NCI-H2107 treated with DMSO at 0.1 percent for 48 hours (cell line): Measurements from ENCODE around the gene ARHGAP9.
A peak's percentile ranks its signal among the peaks of the same experiment; 100 is the strongest.
"Not testable (repeated sequence)": the region's sequence is repeated elsewhere in the genome, so short reads cannot be mapped to it uniquely, and the experiment has no call there.

Experiments
- DNase-seq: peaks from one replicate; lab custom pipeline; 2025; ENCODE audit not compliant: unreplicated experiment; lab: John Stamatoyannopoulos, UW

The ARHGAP9 gene

GRCh38 chr12:57495051-57495701 is 15.5 kb upstream of the ARHGAP9 start:
- DNase-seq, result not testable (repeated sequence)

- no peak for DNase-seq
Measured at GRCh38 chr12:57491393-57492280, 12.0 kb upstream of the ARHGAP9 start.

GRCh38 chr12:57490126-57490525 is 10.5 kb upstream of the ARHGAP9 start:
- no peak for DNase-seq

- no peak for DNase-seq
Measured at GRCh38 chr12:57489157-57489641, 9.5 kb upstream of the ARHGAP9 start.

DNA sequence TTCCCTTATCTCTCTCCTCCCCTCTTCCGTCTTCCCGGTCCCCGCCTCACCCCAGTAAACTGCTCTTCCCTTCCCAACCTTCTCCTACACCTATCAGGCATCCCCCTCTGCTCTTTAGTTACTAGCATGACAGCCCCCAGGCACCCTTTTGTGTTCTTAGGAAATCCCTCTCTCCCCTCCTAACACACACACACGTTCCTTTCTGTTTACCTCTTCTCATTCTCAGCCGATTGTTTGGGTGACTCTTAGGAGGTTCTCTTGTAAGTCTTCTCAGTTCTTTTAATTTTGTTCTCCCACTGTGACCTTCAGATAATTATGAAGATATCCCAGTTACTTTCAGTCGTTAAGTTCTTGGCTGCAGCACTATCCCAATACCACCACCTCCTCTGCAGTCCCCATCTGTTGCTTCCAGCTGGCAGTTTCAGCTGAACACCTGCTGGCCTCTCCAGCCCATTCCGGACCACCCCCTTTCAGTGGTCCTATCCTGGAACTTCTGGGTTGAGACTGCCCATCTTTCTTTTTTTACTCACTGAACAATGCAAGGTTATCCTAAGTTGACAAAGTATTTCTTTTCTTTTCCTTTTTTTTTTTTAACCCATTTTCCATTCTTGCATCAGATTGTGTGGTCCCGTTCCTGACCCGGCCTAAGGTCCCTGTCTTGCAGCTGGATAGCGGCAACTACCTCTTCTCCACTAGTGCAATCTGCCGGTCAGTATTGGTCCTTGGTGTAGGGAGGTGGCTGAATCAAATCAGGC is 8.9 kb upstream of the ARHGAP9 start:
- no peak for DNase-seq

- DNase-seq, result peak; percentile 96
Measured at GRCh38 chr12:57487597-57488401, 8.1 kb upstream of the ARHGAP9 start, which contains the start of gene MARS1. Gene MARS1 (plus strand): TSS chr12:57488068. CDS start chr12:57488091, 23 bp downstream.

DNA sequence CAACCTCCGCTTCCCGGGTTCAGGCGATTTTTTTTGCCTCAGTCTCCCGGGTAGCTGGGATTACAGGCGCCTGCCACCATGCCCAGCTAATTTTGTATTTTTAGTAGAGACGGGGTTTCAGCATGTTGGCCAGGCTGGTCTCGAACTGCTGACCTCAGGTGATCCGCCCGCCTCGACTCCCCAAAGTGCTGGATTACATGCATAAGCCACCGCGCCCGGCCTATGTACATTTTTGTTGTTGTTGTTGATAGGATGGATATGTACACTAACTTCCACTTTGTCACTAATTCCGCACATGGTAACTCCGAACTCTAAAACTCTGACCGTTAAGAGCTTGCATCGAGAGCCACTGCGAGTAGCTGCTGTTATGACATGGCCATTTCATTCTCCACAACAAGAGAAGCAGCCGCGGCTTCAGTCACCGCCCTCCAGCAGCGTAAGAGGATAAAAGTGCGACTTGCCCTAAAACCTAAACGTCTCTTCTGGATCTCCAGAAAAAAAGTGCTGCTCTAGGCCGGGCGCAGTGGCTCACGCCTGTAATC is 7.5 kb upstream of the ARHGAP9 start:
- no peak for DNase-seq

DNA sequence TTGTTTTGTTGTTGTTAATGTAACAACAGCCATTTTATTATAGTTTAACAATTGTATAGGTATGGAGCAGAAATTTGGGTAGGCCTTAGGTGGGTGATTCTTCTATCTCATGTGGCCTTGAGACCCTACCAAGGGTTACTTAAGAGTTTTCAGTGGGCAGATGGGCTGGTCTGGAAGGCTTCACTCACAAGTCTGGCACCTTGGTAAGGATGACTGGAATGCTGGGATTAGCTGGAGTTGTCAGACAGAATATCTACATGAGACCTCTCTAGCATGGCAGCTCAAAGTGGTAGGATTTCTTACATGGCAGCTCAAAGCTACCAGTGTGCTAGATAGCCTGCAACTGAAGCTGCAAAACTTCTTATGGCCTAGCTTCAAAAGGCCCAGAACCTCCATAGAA is 6.0 kb upstream of the ARHGAP9 start:
- DNase-seq, result no peak

- no peak for DNase-seq
Measured at GRCh38 chr12:57483466-57483865, 3.8 kb upstream of the ARHGAP9 start.

GRCh38 chr12:57481671-57482070 is 2.0 kb upstream of the ARHGAP9 start:
- DNase-seq, result no peak

DNA sequence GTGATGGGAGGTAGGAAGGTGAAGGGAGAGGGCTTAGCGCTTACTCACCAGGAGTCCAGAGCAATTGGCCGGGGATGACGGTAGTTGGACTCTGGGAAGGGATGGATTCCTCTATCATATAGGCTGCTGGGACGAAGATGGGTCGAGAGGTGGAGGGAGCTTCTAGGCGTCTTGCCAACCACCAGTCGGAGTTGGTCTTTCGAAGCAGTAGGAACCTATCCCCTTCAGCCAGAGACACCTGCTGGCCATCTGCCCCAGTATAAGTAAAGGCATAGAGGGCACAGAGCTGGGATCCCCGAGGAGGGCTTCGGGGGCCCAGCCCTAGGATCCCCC is 657 bp downstream of the ARHGAP9 start:
- no peak for DNase-seq

GRCh38 chr12:57477710-57478681 is 1.7 kb downstream of the ARHGAP9 start:
- no peak for DNase-seq

DNA sequence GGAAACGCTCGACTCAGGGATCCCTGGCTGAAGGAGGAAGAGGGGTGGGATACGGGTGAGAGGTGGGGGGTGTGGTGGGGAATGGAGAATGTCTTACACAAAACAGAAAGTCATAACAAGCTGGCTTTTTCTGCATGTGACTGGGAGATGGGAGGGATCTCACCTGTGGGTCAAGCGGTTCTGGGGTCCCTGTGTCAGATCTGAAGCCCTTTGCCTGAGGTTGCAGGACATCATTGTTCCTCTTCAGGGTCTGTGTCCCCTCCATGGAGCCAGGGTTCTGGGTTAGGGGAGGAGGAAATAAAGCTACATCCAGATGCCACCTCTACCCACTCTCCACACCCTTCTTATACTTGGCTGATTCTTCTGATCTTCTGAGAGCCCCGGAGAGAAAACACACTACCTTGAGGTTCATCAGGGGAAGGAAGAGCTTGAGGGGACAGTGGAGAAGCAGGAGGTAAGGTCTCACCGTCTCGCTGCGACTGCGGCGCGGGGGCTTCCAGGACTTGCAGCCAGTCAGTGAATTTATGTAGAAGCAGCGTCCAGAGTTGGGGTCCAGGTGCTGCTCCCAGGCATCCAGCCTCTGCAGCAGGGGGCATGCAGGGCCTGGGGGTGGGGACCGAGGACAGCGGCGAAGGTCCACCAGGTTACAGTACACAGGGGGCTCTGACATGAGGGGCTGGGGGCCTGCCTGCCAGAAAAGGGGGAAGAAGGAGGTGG is 2.5 kb downstream of the ARHGAP9 start:
- DNase-seq, result no peak

- DNase-seq, result no peak
Measured at GRCh38 chr12:57476162-57476992, 3.3 kb downstream of the ARHGAP9 start.

DNA sequence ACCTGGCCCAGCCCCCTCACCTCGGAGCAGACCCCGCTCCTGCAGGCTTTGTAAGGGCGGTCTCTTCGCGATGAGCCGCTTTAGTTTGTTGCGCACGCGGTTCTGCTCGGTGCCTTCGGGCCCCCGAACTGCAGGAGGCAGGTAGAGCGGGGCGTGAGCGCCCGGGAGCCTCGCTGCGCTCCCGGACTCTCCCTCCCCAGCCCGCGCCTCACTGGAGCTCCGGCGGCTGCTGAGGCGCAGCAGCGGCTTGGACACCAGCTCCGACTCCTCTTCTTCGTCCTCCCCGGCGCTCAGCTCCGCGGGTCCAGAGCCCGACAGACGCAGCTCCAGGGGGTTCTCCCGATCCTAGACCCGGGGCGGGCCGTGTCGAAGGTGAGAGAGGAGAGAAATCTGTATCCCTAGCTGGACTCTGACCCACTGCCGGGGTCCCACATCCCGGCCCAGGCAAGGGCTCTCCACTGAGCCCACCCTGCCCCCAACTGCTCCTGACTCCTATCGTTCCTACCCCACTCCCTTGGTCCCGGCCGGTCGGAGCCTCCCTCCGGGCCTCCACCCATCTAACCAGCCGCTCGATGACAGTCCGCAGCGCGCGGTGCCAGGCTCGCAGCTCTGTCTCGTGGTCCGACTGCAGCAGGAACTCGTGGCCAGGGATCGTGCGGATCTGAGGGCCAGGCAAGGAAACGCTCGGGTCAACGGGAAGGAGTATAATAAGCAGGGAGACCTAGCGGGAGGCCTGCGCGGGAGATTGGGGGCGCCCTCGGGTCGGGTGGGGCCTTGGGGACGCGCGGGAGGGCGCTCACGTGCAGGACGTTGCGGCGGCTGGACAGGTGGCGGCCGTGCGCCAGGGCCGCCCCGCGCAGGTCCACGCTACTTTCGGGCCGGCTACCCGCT is 4.2 kb downstream of the ARHGAP9 start:
- DNase-seq, result no peak

DNA sequence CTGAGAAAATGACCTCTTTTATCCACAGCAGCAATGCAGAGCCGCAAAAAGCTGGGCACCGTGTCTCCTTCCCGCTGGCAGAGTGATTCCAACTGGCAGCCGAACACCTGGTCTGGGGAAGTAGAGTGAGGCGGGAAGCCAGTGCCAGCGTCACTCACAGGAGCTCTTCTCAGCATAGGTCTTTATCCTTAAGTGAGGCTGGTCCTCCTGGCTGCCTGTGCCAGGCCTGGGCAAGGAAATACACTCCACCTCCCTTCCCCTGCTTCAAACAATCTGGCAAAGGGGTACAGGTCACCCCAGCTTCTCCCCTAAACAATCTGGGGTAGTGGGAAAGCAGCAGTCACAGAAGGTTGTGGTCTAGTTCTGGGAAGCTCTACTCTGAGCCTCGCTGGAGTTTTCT is 4.8 kb downstream of the ARHGAP9 start:
- DNase-seq, result peak; percentile 55

DNA sequence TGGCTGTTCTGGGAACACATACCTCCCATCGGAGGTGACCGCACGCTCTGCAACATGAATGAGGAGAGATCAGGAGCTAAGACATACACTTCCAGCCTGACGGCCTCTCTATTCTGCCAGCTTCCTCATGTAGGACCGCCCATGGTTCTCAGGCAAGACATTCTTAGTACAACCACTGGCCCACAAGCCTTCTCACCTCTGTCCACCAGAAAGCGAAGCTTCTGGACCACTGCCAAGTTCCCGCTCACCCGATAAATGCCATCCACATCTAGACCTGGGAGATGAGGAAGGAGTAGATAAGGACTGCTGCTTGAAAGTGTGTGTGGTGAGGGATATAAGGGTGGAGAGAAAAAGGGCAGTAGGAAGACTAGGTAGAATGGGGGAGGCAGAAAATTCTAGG is 5.2 kb downstream of the ARHGAP9 start:
- DNase-seq, result no peak
